Spleen (tissue), 11 donors: Measurements from ENCODE around the gene SEMA5A. TPM values are rescaled to one million over a fixed set of nuclear protein-coding genes. Genes with fewer than 3 reads are reported as not detected.

Experiments used
- DNase-seq: peaks from one replicate; pipeline ENCODE4 v3.0.0-alpha.2; 2020
- H3K27ac ChIP-seq, 8 donors: fragments of 200-600 bp; sonication (generic) in 7 of 8; 1 replicate in 4 of 8; 2 replicates in 4 of 8; pipeline versions ENCODE4 v1.5.0 to v1.8.0; 2016 to 2021; ENCODE audit warnings: inconsistent platforms in 4 of 8, mild to moderate bottlenecking in 4 of 8, moderate library complexity in 1 of 8
- H3K27me3 ChIP-seq, 7 donors: fragments of 200-600 bp; sonication (generic) in 6 of 7; replicated peaks in 1 of 7; 1 replicate in 4 of 7; 2 replicates in 3 of 7; pipeline versions ENCODE4 v1.5.0 to v1.8.0; 2016 to 2021; ENCODE audit warnings: inconsistent platforms in 3 of 7, mild to moderate bottlenecking in 1 of 7
- H3K36me3 ChIP-seq, 6 donors: fragments of 200-600 bp; sonication (generic) in 5 of 6; 1 replicate in 4 of 6; 2 replicates in 2 of 6; pipeline versions ENCODE4 v1.5.0 to v1.8.0; 2016 to 2021; ENCODE audit warnings: inconsistent platforms in 2 of 6
- H3K4me1 ChIP-seq, 6 donors: fragments of 200-600 bp; sonication (generic) in 5 of 6; 1 replicate in 3 of 6; 2 replicates in 3 of 6; pipeline versions ENCODE4 v1.5.0 to v1.8.0; 2016 to 2021; ENCODE audit warnings: inconsistent platforms in 3 of 6
- H3K4me3 ChIP-seq, 8 donors: fragments of 200-600 bp; sonication (generic) in 7 of 8; 1 replicate in 4 of 8; 2 replicates in 4 of 8; pipeline versions ENCODE4 v1.5.0 to v1.8.0; 2016 to 2021; ENCODE audit warnings: inconsistent platforms in 4 of 8, mild to moderate bottlenecking in 4 of 8, moderate library complexity in 2 of 8
- H3K9me3 ChIP-seq, 8 donors: fragments of 200-600 bp; sonication (generic) in 7 of 8; 1 replicate in 4 of 8; 2 replicates in 4 of 8; pipeline versions ENCODE4 v1.5.0 to v1.8.0; 2016 to 2021; ENCODE audit warnings: inconsistent platforms in 4 of 8
- CTCF ChIP-seq, 11 experiments: fragments of 200-600 bp in 7 of 11; fragments of 450-650 bp in 4 of 11; sonication (generic) in 4 of 11; IDR thresholded peaks in 8 of 11; conservative IDR thresholded peaks in 3 of 11; 1 replicate in 7 of 11; 2 replicates in 4 of 11; pipeline versions ENCODE4 v1.4.0 to v1.8.0; 2016 to 2021; ENCODE audit warnings: antibody characterized with exemption in 11 of 11, inconsistent platforms in 4 of 11, mild to moderate bottlenecking in 1 of 11
- POLR2A ChIP-seq, 3 donors: fragments of 450-650 bp; IDR thresholded peaks; one replicate each; pipeline ENCODE4 v1.5.1; 2017; ENCODE audit warnings: antibody characterized with exemption in 3 of 3, mild to moderate bottlenecking in 1 of 3
- POLR2AphosphoS5 ChIP-seq, 3 donors: sonication (generic); formaldehyde crosslinking; IDR thresholded peaks; one replicate each; pipeline ENCODE4 v1.5.1; 2017; ENCODE audit warnings: antibody characterized with exemption in 3 of 3
- WGBS, 5 donors: extraction: QIAGEN DNeasy Blood & Tissue Kit in 3 of 5; methylation state at CpG; one replicate each; pipeline versions ENCODE4 v1.1.5 to v1.1.7; 2013 to 2018; 5-methylcytosine and 5-hydroxymethylcytosine counted together
- intact Hi-C: fragments of 100-400 bp; cut with DNase I; formaldehyde crosslinking; loops from one replicate; pipeline ENCODE4 v1.15.0; 2023; ENCODE audit warnings: low total_unique reads
- polyA plus RNA-seq, 3 donors: library from polyadenylated mRNA; stranded (reverse); fragments of 200-250 nt; gene quantifications; one replicate each; pipeline ENCODE4 v1.2.1, GENCODE V29; 2013
- total RNA-seq, 7 donors: library from RNA; depleted of rRNA in 3 of 7; stranded (reverse); fragments of >200 nt in 3 of 7; fragmentation: NEBNext Ultra II Directional in 4 of 7; extraction: Animal tissue kit (Norgen Biotek cat#: 25700) in 4 of 7; gene quantifications; one replicate each; pipeline versions ENCODE4 v1.1.0 to v1.2.1, GENCODE V29; 2016 to 2021
- donor health status: healthy with polysubstance abuse.
- donor health status: DM: no; HTN: no; CAD: no; lungs with moderate emphysema.
- donor health status: DM: no; HTN: no; CAD: no.
- donor health status: Bipolar disorder and iron deficiency.
- donor health status: healthy.
- donor health status: DM: no; HTN: no; CAD: no.
- donor health status: DM: yes; HTN: yes; CAD: no.

Gene SEMA5A
- total and polyA plus RNA-seq, 10 donors = 1.4 to 30.9 (median 13.1) TPM

- Histone ChIP-seq H3K9me3 (peaks cover 0 to under 1% (median 0%) of the 10 kb centered on the region in 8 donors), H3K27me3 (no peaks in the 10 kb centered on the region)
- 71 to 78% (median 73%) methylated on average over 2 of the region's 2 CpGs for WGBS, 5 donors
Measured at GRCh38 chr5:9351546-9351945, 194.3 kb downstream of the SEMA5A start.

GRCh38 chr5:9350301-9350797 is 195.5 kb downstream of the SEMA5A start:
- H3K9me3 ChIP-seq = peaks cover 0 to 7% (median 0%) of the 10 kb centered on the region in 8 donors
- H3K36me3 ChIP-seq = no peaks in the 10 kb centered on the region
- no peak overlapping the region for H3K4me3 ChIP-seq
- no peaks in the 10 kb centered on the region for H3K4me1 ChIP-seq
- intact Hi-C loops = no loop called here
- no peak overlapping the region for H3K27ac ChIP-seq
- DNase-seq = no peak
- WGBS, 5 donors = 67 to 87% (median 75%) methylated on average over 4 of the region's 4 CpGs
- no peaks in the 10 kb centered on the region for H3K27me3 ChIP-seq
- TF ChIP-seq POLR2AphosphoS5 (IDR thresholded peaks at IDR 0.05) (no peak), CTCF (IDR thresholded peaks at IDR 0.05 in 8 of 11, conservative IDR thresholded peaks at IDR 0.05 in 3 of 11) (no peak), POLR2A (IDR thresholded peaks at IDR 0.05) (no peak)

More at GRCh38 chr5:9351546-9351945, 194.3 kb downstream of the SEMA5A start:
- no peak for TF ChIP-seq POLR2A (IDR thresholded peaks at IDR 0.05)
- TF ChIP-seq POLR2AphosphoS5 (IDR thresholded peaks at IDR 0.05) = no peak
- no peak for TF ChIP-seq CTCF (IDR thresholded peaks at IDR 0.05 in 8 of 11, conservative IDR thresholded peaks at IDR 0.05 in 3 of 11)
- no peak for DNase-seq
- intact Hi-C loops = no loop called here
- Histone ChIP-seq H3K4me3 (no peak overlapping the region), H3K27ac (no peak overlapping the region), H3K36me3 (no peaks in the 10 kb centered on the region), H3K4me1 (no peaks in the 10 kb centered on the region)

DNA sequence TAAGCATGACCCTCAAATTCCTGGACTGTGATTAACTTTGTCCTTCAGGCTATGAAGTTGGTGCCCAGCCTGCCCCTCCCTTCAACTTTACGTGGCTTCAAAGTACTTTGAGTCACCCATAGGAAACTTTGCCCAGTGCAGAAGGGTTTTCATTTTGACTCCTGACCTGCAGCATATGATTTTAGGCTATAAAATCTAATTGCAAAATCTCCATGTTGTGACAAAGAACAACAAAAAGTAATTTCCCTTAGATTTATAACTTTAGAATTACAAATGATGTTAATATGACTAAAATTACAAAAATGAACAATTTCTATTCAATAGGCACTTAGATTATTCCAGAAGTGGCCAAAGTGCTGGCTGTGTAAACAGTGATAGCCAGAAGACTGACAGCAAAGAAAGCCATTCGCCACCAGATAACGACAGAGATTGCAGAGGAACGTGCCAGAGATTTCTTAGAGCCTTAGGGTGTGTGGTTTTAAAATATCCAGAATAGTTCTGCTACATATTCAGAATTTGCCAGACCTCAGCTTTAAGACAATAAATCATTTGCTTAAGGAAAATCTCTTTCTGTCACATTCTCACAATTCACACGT is 197.4 kb downstream of the SEMA5A start:
- whole genome bisulfite sequencing, 5 donors = 13 to 25% (median 15%) methylated on average over 5 of the region's 5 CpGs
- peaks cover 0 to 7% (median 0%) of the 10 kb centered on the region in 8 donors for H3K9me3 ChIP-seq
- no peak for TF ChIP-seq POLR2A (IDR thresholded peaks at IDR 0.05)
- TF ChIP-seq POLR2AphosphoS5 (IDR thresholded peaks at IDR 0.05) = no peak
- no peak for TF ChIP-seq CTCF (IDR thresholded peaks at IDR 0.05 in 8 of 11, conservative IDR thresholded peaks at IDR 0.05 in 3 of 11)
- no peaks in the 10 kb centered on the region for H3K4me1 ChIP-seq
- no peak overlapping the region for H3K27ac ChIP-seq
- H3K27me3 ChIP-seq = no peaks in the 10 kb centered on the region
- intact Hi-C loops = no loop called here
- no peaks in the 10 kb centered on the region for H3K36me3 ChIP-seq
- H3K4me3 ChIP-seq = no peak overlapping the region
- DNase-seq = no peak

- 59 to 88% (median 78%) methylated on average over 7 of the region's 7 CpGs for WGBS, 5 donors
- H3K4me1 ChIP-seq = no peaks in the 10 kb centered on the region
- DNase-seq = no peak
- intact Hi-C loops = no loop called here
- no peaks in the 10 kb centered on the region for H3K27me3 ChIP-seq
- TF ChIP-seq POLR2AphosphoS5 (IDR thresholded peaks at IDR 0.05) = no peak
- TF ChIP-seq POLR2A (IDR thresholded peaks at IDR 0.05) = no peak
- TF ChIP-seq CTCF (IDR thresholded peaks at IDR 0.05 in 8 of 11, conservative IDR thresholded peaks at IDR 0.05 in 3 of 11) = no peak
- H3K27ac ChIP-seq = no peak overlapping the region
- H3K36me3 ChIP-seq = no peaks in the 10 kb centered on the region
- no peak overlapping the region for H3K4me3 ChIP-seq
- peaks cover 0 to 7% (median 0%) of the 10 kb centered on the region in 8 donors for H3K9me3 ChIP-seq
Measured at GRCh38 chr5:9347541-9348295, 198.2 kb downstream of the SEMA5A start.
